NB4 (cell line): ENCODE measurements around the gene TYW1.
"Not testable (repeated sequence)": the region's sequence is repeated elsewhere in the genome, so short reads cannot be mapped to it uniquely, and the experiment has no call there.

Experiments used
- MYC ChIP-seq: IDR thresholded peaks from 2 replicates; pipeline ENCODE4 v1.6.1; 2011; ENCODE audit warnings: low read depth, low read length
- POLR2A ChIP-seq: IDR thresholded peaks from 2 replicates; pipeline ENCODE4 v1.6.1; 2011; ENCODE audit warnings: mild to moderate bottlenecking; ENCODE audit not compliant: insufficient read length; ENCODE audit errors: extremely low read depth
- TF ChIP-seq, protein P1 (sequence below): IDR thresholded peaks from one replicate; pipeline ENCODE4 v1.5.1; 2012; ENCODE audit warnings: low read depth, low read length
- TF ChIP-seq, protein P2 (sequence below): IDR thresholded peaks from 2 replicates; pipeline ENCODE4 v1.6.1; 2011; ENCODE audit warnings: low read depth, low read length

DNA sequence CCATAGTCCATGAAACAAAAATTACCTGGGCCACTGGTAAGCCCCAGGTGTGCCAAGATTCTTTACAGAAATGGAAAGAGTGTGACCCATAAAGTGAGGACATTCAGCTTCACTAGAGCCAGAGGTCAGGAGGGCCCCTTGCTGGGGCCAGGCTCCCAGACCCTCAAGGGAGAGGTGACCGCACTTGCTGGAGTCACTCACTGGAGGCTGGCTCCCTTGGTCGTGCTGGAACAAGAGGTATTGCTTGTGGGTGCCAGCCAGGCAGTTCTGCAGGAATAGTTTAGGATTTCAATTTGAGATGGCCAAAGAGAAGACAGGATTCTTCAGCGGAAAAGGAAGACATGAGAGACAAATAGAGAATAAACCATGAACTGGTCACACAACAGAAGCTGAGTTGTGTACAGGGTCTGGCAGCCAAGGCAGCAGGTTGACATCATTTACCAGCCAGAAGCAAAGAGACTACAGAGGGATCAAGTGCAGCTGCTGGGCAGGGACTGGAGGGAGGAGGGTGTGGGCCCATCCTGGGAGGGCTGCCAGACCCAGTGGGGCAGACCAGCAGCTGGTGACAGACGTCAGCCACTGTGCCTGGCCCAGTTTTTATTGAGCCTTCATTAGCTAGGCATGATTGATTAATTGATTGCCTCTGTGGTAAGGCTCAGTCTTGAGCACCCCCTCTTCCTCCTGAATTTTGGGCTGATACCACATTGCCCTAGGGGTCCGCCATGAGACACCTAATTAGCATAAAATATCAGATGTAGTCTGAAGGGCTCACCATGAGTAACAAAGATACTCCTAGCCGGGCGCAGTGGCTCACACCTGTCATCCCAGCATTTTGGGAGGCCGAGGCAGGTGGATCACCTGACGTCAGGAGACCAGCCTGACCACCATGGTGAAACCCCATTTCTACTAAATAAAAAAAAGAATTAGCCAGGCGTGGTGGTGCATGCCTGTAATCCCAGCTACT is 40.1 kb downstream of the TYW1 start:
- TF ChIP-seq, protein P1, sequence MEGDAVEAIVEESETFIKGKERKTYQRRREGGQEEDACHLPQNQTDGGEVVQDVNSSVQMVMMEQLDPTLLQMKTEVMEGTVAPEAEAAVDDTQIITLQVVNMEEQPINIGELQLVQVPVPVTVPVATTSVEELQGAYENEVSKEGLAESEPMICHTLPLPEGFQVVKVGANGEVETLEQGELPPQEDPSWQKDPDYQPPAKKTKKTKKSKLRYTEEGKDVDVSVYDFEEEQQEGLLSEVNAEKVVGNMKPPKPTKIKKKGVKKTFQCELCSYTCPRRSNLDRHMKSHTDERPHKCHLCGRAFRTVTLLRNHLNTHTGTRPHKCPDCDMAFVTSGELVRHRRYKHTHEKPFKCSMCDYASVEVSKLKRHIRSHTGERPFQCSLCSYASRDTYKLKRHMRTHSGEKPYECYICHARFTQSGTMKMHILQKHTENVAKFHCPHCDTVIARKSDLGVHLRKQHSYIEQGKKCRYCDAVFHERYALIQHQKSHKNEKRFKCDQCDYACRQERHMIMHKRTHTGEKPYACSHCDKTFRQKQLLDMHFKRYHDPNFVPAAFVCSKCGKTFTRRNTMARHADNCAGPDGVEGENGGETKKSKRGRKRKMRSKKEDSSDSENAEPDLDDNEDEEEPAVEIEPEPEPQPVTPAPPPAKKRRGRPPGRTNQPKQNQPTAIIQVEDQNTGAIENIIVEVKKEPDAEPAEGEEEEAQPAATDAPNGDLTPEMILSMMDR: not testable (repeated sequence)
- TF ChIP-seq POLR2A, MYC: not testable (repeated sequence)
- TF ChIP-seq, protein P2, sequence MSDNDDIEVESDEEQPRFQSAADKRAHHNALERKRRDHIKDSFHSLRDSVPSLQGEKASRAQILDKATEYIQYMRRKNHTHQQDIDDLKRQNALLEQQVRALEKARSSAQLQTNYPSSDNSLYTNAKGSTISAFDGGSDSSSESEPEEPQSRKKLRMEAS: not testable (repeated sequence)
